Nephron progenitor cell (in vitro differentiated cells): Measurements from ENCODE around the gene ICAM5.

ENCODE experiments used
- DNase-seq: peaks from one replicate; pipeline ENCODE4 v3.0.0; 2021
- H3K27ac Mint-ChIP-seq: 2 replicates; pipeline ENCODE4 v1.8.0; 2021; ENCODE audit warnings: mild to moderate bottlenecking, moderate library complexity, mixed read lengths
- H3K27me3 Mint-ChIP-seq: 2 replicates; pipeline ENCODE4 v1.8.0; 2021; ENCODE audit warnings: mild to moderate bottlenecking, low read depth, mixed read lengths; ENCODE audit not compliant: poor library complexity
- H3K36me3 Mint-ChIP-seq: 2 replicates; pipeline ENCODE4 v1.8.0; 2021; ENCODE audit warnings: low read depth, mixed read lengths
- H3K4me1 Mint-ChIP-seq: 2 replicates; pipeline ENCODE4 v1.8.0; 2021; ENCODE audit warnings: mixed read lengths
- H3K4me3 Mint-ChIP-seq: 2 replicates; pipeline ENCODE4 v1.8.0; 2021; ENCODE audit warnings: mild to moderate bottlenecking, moderate library complexity, mixed read lengths
- H3K9me3 Mint-ChIP-seq: 2 replicates; pipeline ENCODE4 v1.8.0; 2021; ENCODE audit warnings: mild to moderate bottlenecking, moderate library complexity, mixed read lengths
- CTCF ChIP-seq: fragments of 200-600 bp; sonication (generic); IDR thresholded peaks from 2 replicates; pipeline ENCODE4 v1.5.0; 2021; ENCODE audit warnings: antibody characterized with exemption

Gene ICAM5

GRCh38 chr19:10292206-10292788, 2.5 kb downstream of the ICAM5 start:
- peak overlapping the region; percentile 65 for H3K4me3 Mint-ChIP-seq
- peaks cover 100% of the 10 kb centered on the region for H3K27me3 Mint-ChIP-seq
- H3K36me3 Mint-ChIP-seq = no peaks in the 10 kb centered on the region
- H3K9me3 Mint-ChIP-seq = no peaks in the 10 kb centered on the region
- H3K4me1 Mint-ChIP-seq = peaks cover 26% of the 10 kb centered on the region
- H3K27ac Mint-ChIP-seq = no peak overlapping the region
- no peak for TF ChIP-seq CTCF
- DNase-seq = peak; percentile 92

GRCh38 chr19:10292789-10293636, 3.3 kb downstream of the ICAM5 start:
- Mint-ChIP-seq H3K4me3 (peak overlapping the region; percentile 65), H3K27me3 (peaks cover 100% of the 10 kb centered on the region), H3K4me1 (peaks cover 26% of the 10 kb centered on the region), H3K27ac (no peak overlapping the region), H3K9me3 (no peaks in the 10 kb centered on the region), H3K36me3 (no peaks in the 10 kb centered on the region)
- no peak for TF ChIP-seq CTCF
- peak; percentile 29 for DNase-seq

GRCh38 chr19:10293637-10294367, 4.0 kb downstream of the ICAM5 start:
- no peak for DNase-seq
- no peak for TF ChIP-seq CTCF
- no peaks in the 10 kb centered on the region for H3K36me3 Mint-ChIP-seq
- H3K27me3 Mint-ChIP-seq = peaks cover 99% of the 10 kb centered on the region
- no peak overlapping the region for H3K27ac Mint-ChIP-seq
- H3K9me3 Mint-ChIP-seq = no peaks in the 10 kb centered on the region
- no peak overlapping the region for H3K4me3 Mint-ChIP-seq
- H3K4me1 Mint-ChIP-seq = peaks cover 21% of the 10 kb centered on the region

GRCh38 chr19:10294368-10294697, 4.6 kb downstream of the ICAM5 start:
- H3K9me3 Mint-ChIP-seq = no peaks in the 10 kb centered on the region
- no peaks in the 10 kb centered on the region for H3K36me3 Mint-ChIP-seq
- TF ChIP-seq CTCF = no peak
- H3K4me1 Mint-ChIP-seq = peaks cover 19% of the 10 kb centered on the region
- no peak overlapping the region for H3K27ac Mint-ChIP-seq
- H3K4me3 Mint-ChIP-seq = peak overlapping the region; percentile 36
- peak; percentile 65 for DNase-seq
- peaks cover 99% of the 10 kb centered on the region for H3K27me3 Mint-ChIP-seq

- H3K9me3 Mint-ChIP-seq = no peaks in the 10 kb centered on the region
- H3K27me3 Mint-ChIP-seq = peaks cover 96% of the 10 kb centered on the region
Observed at GRCh38 chr19:10295305-10295846, 5.6 kb downstream of the ICAM5 start.

More at GRCh38 chr19:10295305-10295846, 5.6 kb downstream of the ICAM5 start:
- peak overlapping the region; percentile 63 for H3K4me3 Mint-ChIP-seq
- H3K36me3 Mint-ChIP-seq = no peaks in the 10 kb centered on the region
- peak; percentile 51 for DNase-seq
- peaks cover 16% of the 10 kb centered on the region for H3K4me1 Mint-ChIP-seq
- H3K27ac Mint-ChIP-seq = no peak overlapping the region
- TF ChIP-seq CTCF = no peak
